ENCODE results near the gene DAPK1. TPM values are rescaled to one million over a fixed set of nuclear protein-coding genes. Genes with fewer than 3 reads are reported as not detected.
"Not testable (repeated sequence)": the region's sequence is repeated elsewhere in the genome, so short reads cannot be mapped to it uniquely, and the experiment has no call there.

DAPK1 gene
- total and polyA plus RNA-seq, 9 donors, result 14.9 to 24.3 (median 18.8) TPM

DNA sequence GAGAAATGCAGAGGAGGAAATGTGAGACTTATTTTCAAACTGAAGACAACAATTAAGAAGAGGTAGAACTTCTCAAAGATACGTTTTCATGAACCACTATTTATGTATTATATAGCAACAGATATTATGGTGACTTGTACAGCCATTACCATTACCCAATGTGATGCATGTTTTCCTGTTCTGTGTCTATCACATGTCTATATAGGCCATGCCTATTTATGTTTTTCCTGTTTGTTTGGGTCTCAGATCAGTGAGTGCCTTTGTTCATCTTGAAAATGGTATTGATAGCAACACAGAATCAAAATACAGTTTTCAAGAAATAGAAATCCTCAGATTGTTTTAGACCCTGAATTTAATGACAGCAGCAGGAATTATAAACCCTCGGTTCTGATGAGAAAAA is 44.0 kb downstream of the DAPK1 start:
- no peak overlapping the region for H3K27ac ChIP-seq (ENCODE audit: low read length)
- no peak for DNase-seq
- no peaks in the 10 kb centered on the region for H3K9me3 ChIP-seq (replicated peaks; ENCODE audit: control insufficient read depth, low read depth, low read length)
- H3K27me3 ChIP-seq (ENCODE audit: control insufficient read depth, insufficient read depth, low read length), result no peaks in the 10 kb centered on the region
- WGBS (ENCODE audit: insufficient coverage), result no CpG with 5 or more reads among the region's 2 CpGs
- H3K4me1 ChIP-seq (ENCODE audit: control insufficient read depth, insufficient read depth, low read length), result peaks cover 4% of the 10 kb centered on the region
- H3K4me3 ChIP-seq (ENCODE audit: low read length), result no peak overlapping the region
- no peaks in the 10 kb centered on the region for H3K36me3 ChIP-seq (ENCODE audit: control insufficient read depth, insufficient read depth, low read length)

DNA sequence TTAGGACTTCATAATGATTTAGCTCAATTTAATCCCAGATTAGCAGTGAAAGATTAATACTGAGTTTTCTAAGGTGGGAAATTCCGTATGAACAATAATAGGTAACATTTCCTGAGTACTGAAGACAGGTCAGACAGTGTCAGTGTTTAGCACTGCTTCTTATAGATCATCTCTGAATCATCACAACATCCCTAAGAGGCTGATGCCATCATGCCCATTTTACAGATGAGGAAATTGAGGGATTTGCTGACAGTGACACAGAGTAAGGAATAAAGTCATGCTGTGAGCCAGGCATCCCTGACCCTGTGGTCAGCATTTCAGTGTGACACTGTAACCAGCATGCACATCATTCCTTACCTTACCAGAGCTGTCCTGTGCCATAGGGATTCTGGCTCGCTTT is 44.5 kb downstream of the DAPK1 start:
- no CpG with 5 or more reads among the region's 2 CpGs for WGBS (ENCODE audit: insufficient coverage)
- no peaks in the 10 kb centered on the region for H3K36me3 ChIP-seq (ENCODE audit: control insufficient read depth, insufficient read depth, low read length)
- no peaks in the 10 kb centered on the region for H3K27me3 ChIP-seq (ENCODE audit: control insufficient read depth, insufficient read depth, low read length)

DNA sequence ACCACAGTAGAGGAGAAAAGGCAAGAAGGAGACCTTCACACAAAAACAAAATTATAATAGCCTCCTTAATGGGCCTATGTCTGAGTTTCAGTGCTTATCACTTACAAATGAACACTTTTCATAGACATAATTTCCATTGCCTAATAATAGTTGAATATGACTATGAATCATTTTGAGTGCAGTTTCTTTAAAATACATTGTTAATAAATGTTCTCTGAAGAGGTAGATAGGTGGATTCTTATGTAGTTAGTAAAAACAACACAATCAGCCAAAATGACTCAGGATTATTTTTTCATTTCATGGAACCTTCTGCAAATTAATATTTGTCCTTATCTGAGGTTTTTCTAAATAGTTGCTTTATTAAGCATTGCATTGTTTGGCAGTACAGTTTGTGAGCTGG is 45.6 kb downstream of the DAPK1 start:
- Histone ChIP-seq H3K9me3 (replicated peaks; ENCODE audit: control insufficient read depth, low read depth, low read length) (no peaks in the 10 kb centered on the region), H3K36me3 (ENCODE audit: control insufficient read depth, insufficient read depth, low read length) (no peaks in the 10 kb centered on the region), H3K4me1 (ENCODE audit: control insufficient read depth, insufficient read depth, low read length) (no peaks in the 10 kb centered on the region), H3K4me3 (ENCODE audit: low read length) (no peak overlapping the region), H3K27ac (ENCODE audit: low read length) (no peak overlapping the region), H3K27me3 (ENCODE audit: control insufficient read depth, insufficient read depth, low read length) (no peaks in the 10 kb centered on the region)
- DNase-seq, result no peak

More for the DNA sequence above, 44.5 kb downstream of the DAPK1 start:
- H3K4me3 ChIP-seq (ENCODE audit: low read length), result no peak overlapping the region
- no peak overlapping the region for H3K27ac ChIP-seq (ENCODE audit: low read length)
- no peak for DNase-seq
- H3K9me3 ChIP-seq (replicated peaks; ENCODE audit: control insufficient read depth, low read depth, low read length), result no peaks in the 10 kb centered on the region
- H3K4me1 ChIP-seq (ENCODE audit: control insufficient read depth, insufficient read depth, low read length), result peaks cover 4% of the 10 kb centered on the region

DNA sequence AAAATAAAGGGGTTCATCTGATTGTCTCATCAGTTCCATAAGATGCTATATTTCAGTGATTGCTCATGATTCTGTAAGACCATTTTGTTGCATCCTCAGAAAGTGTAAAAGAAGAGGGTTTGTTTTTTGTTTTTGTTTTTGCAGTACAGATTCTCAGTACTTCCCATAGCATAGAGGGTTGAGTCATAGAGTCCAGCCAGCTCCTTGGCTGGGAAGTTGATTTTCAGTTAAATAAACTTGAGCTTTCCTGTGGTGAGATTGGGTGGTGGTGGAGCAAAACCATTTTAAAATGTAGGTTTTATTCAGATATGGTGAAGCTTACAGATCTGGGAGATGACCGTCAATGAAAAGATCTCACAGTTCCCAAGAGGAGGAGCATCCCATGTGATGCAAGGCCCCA is 48.2 kb downstream of the DAPK1 start:
- Histone ChIP-seq H3K36me3 (ENCODE audit: control insufficient read depth, insufficient read depth, low read length) (no peaks in the 10 kb centered on the region), H3K4me3 (ENCODE audit: low read length) (no peak overlapping the region), H3K27ac (ENCODE audit: low read length) (no peak overlapping the region), H3K27me3 (ENCODE audit: control insufficient read depth, insufficient read depth, low read length) (no peaks in the 10 kb centered on the region), H3K9me3 (replicated peaks; ENCODE audit: control insufficient read depth, low read depth, low read length) (no peaks in the 10 kb centered on the region), H3K4me1 (ENCODE audit: control insufficient read depth, insufficient read depth, low read length) (no peaks in the 10 kb centered on the region)
- DNase-seq, result no peak
- 81% methylated on average over 1 of the region's 1 CpG for WGBS (ENCODE audit: insufficient coverage)

DNA sequence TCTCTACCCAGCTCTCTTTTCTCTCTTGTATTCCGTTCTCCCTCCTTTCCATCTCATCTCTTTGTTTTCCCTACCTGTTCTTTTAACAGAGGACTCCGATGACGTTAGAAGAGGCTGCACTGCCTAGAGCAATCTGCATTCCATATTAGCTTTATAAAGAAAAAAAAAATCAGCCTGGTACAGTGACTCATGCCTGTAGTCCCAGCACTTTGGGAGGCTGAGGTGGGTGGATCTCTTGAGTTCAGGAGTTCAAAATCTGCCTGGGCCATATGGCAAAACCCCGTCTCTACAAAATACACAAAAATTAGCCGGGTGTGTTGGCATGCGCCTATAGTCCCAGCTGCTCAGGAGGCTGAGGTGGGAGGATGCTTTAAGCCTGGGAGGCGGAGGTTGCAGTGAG is 49.0 kb downstream of the DAPK1 start:
- no peaks in the 10 kb centered on the region for H3K36me3 ChIP-seq (ENCODE audit: control insufficient read depth, insufficient read depth, low read length)
- no peak overlapping the region for H3K4me3 ChIP-seq (ENCODE audit: low read length)
- H3K27ac ChIP-seq (ENCODE audit: low read length), result no peak overlapping the region
- WGBS (ENCODE audit: insufficient coverage), result 86% methylated on average over 1 of the region's 7 CpGs
- no peak for DNase-seq
- H3K9me3 ChIP-seq (replicated peaks; ENCODE audit: control insufficient read depth, low read depth, low read length), result no peaks in the 10 kb centered on the region
- no peaks in the 10 kb centered on the region for H3K4me1 ChIP-seq (ENCODE audit: control insufficient read depth, insufficient read depth, low read length)
- H3K27me3 ChIP-seq (ENCODE audit: control insufficient read depth, insufficient read depth, low read length), result no peaks in the 10 kb centered on the region

DNA sequence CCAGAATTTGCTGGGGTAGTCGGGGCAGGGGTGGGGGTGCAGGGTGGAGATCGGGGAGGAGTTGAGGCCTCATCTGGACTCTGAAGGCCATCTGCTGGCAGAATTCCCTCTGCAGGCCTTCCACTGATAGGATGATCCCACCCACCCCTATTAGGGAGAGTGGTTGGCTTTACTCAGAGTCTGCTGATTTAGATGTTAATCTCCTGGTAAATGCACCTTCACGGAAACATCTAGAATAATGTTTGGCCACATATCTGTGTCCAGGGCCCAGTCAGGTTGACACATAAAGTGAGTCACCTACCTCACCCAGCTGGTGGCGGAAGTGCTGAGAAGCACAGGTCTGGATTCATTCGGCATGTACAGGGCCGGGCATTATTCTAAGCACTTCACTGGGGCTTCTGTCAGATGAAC is 50.0 kb downstream of the DAPK1 start:
- Histone ChIP-seq H3K27ac (ENCODE audit: low read length) (no peak overlapping the region), H3K4me1 (ENCODE audit: control insufficient read depth, insufficient read depth, low read length) (no peaks in the 10 kb centered on the region), H3K36me3 (ENCODE audit: control insufficient read depth, insufficient read depth, low read length) (no peaks in the 10 kb centered on the region), H3K4me3 (ENCODE audit: low read length) (no peak overlapping the region), H3K27me3 (ENCODE audit: control insufficient read depth, insufficient read depth, low read length) (no peaks in the 10 kb centered on the region), H3K9me3 (replicated peaks; ENCODE audit: control insufficient read depth, low read depth, low read length) (no peaks in the 10 kb centered on the region)
- WGBS (ENCODE audit: insufficient coverage), result 93% methylated on average over 4 of the region's 6 CpGs
- DNase-seq, result no peak

DNA sequence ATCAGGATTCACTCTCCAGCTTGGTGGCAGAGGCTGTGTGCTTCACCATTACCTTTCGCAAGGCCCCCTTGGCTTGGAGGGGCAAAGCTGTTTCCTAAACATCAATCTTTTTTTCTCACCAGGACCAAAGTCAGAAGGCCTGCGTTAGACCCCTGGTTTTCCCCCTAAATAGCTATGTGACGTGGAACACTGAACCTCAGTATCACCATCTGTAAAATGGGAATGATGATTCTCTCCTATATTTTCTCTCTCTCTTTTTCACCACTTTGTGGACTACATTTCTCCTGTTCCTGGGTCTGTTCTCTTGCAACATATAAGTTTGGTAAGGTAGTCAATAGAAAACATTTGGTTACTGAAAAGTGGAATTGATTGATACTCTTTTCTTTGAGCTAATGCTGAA is 50.5 kb downstream of the DAPK1 start:
- Histone ChIP-seq H3K4me3 (ENCODE audit: low read length) (no peak overlapping the region), H3K27ac (ENCODE audit: low read length) (no peak overlapping the region), H3K9me3 (replicated peaks; ENCODE audit: control insufficient read depth, low read depth, low read length) (no peaks in the 10 kb centered on the region), H3K4me1 (ENCODE audit: control insufficient read depth, insufficient read depth, low read length) (no peaks in the 10 kb centered on the region), H3K27me3 (ENCODE audit: control insufficient read depth, insufficient read depth, low read length) (no peaks in the 10 kb centered on the region), H3K36me3 (ENCODE audit: control insufficient read depth, insufficient read depth, low read length) (no peaks in the 10 kb centered on the region)
- DNase-seq, result no peak
- WGBS (ENCODE audit: insufficient coverage), result 100% methylated on average over 1 of the region's 3 CpGs

DNA sequence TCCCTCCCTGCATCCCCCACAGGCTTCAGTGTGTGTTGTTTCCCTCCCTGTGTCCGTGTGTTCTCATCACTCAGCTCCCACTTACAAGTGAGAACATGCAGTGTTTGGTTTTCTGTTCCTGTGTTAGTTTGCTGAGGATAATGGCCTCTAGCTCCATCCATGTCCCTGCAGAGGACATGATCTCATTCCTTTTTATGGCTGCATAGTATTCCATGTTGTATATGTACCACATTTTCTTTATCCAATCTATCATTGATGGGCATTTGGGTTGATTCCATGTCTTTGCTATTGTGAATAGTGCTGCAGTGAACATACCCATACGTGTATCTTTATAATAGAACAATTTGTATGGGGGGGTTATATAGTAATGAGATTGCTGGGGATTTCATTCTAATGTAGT is 51.4 kb downstream of the DAPK1 start:
- not testable (repeated sequence) for H3K4me1 ChIP-seq (ENCODE audit: control insufficient read depth, insufficient read depth, low read length); H3K4me3 ChIP-seq (ENCODE audit: low read length); H3K27ac ChIP-seq (ENCODE audit: low read length); H3K27me3 ChIP-seq (ENCODE audit: control insufficient read depth, insufficient read depth, low read length); DNase-seq; H3K9me3 ChIP-seq (replicated peaks; ENCODE audit: control insufficient read depth, low read depth, low read length); H3K36me3 ChIP-seq (ENCODE audit: control insufficient read depth, insufficient read depth, low read length)
- no CpG with 5 or more reads among the region's 2 CpGs for WGBS (ENCODE audit: insufficient coverage)

DNA sequence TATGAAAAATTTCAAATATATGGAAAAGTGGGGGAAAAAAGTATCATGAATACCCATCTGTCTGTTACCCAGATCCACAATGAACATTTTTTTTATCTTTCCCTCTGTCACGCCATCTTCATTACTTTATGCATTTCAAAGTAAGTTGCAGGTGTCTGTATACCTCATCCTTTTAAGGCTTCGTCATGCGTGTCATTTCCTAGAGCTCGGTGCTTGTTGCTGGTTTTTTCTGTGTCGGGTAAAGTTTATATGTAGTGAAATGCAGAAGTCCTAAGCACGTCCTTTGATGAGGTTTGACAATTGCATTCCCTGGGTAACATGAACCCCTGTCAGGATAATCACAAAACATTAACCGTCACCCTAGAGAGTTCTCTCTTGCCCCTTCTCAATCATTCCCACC is 52.1 kb downstream of the DAPK1 start:
- H3K27ac ChIP-seq (ENCODE audit: low read length), result no peak overlapping the region
- H3K36me3 ChIP-seq (ENCODE audit: control insufficient read depth, insufficient read depth, low read length), result no peaks in the 10 kb centered on the region
- H3K4me1 ChIP-seq (ENCODE audit: control insufficient read depth, insufficient read depth, low read length), result peaks cover 7% of the 10 kb centered on the region
- H3K9me3 ChIP-seq (replicated peaks; ENCODE audit: control insufficient read depth, low read depth, low read length), result no peaks in the 10 kb centered on the region
- DNase-seq, result no peak
- H3K27me3 ChIP-seq (ENCODE audit: control insufficient read depth, insufficient read depth, low read length), result no peaks in the 10 kb centered on the region
- no peak overlapping the region for H3K4me3 ChIP-seq (ENCODE audit: low read length)
- WGBS (ENCODE audit: insufficient coverage), result 50% methylated on average over 1 of the region's 7 CpGs

DNA sequence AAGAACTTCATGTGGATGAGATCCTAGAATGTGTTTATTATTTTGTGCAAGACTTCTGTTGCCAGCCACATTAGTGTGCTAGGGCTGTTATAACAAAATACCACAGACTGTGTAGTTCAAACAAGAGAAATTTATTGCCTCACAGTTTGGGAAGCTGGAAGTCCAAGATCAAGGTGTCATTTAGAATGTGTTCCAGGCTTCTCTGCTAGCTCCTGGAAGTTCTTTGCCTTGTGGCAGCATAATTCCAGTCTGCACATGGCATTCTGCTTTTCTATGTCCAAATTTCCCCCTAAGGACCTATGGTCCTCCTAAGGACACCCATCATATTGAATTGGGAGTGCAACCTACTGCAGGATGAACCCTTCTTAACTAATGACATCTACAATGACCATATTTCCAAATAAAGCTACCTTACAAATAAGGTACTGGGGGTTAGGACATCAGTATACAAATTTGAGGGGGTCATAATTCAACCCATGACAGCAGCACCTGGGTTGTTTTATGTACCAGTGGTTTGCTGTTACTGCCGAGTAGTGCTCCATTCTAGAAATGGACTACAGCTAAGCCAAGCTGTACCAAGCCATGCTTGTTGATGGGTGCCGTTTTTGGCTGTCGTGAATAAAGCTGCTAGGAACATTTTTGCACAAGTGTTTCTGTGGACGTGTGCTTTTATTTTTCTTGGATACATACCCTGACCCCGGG is 52.7 kb downstream of the DAPK1 start:
- H3K27me3 ChIP-seq (ENCODE audit: control insufficient read depth, insufficient read depth, low read length), result no peaks in the 10 kb centered on the region
- no peaks in the 10 kb centered on the region for H3K36me3 ChIP-seq (ENCODE audit: control insufficient read depth, insufficient read depth, low read length)
- peaks cover 7% of the 10 kb centered on the region for H3K4me1 ChIP-seq (ENCODE audit: control insufficient read depth, insufficient read depth, low read length)
- no peaks in the 10 kb centered on the region for H3K9me3 ChIP-seq (replicated peaks; ENCODE audit: control insufficient read depth, low read depth, low read length)
- no peak overlapping the region for H3K4me3 ChIP-seq (ENCODE audit: low read length)
- WGBS (ENCODE audit: insufficient coverage), result 93% methylated on average over 2 of the region's 5 CpGs
- no peak for DNase-seq
- H3K27ac ChIP-seq (ENCODE audit: low read length), result no peak overlapping the region

DNA sequence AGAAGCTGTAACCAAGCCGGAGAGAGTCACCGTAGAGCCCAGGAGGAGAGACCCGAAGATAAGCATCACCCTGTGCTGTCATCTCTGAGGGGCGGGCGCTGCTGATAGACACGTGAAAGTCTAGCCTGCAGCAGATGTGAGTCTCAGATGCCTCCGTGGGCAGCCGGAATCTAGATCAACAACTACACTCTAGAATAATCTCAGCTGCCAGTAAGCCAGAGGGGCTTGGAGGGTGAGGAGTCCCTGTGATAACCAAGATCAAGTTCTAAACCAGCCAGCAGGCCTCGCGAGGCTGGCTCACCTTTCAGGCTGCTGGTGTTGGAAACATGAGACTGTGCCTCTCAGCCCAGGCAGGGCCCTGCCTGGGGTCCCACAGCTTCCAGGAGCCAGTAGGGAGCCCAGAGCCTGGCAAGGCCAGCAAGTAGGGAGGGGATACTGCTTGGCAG is 54.1 kb downstream of the DAPK1 start:
- Histone ChIP-seq H3K27ac (ENCODE audit: low read length) (no peak overlapping the region), H3K9me3 (replicated peaks; ENCODE audit: control insufficient read depth, low read depth, low read length) (no peaks in the 10 kb centered on the region), H3K4me3 (ENCODE audit: low read length) (no peak overlapping the region), H3K27me3 (ENCODE audit: control insufficient read depth, insufficient read depth, low read length) (no peaks in the 10 kb centered on the region), H3K36me3 (ENCODE audit: control insufficient read depth, insufficient read depth, low read length) (no peaks in the 10 kb centered on the region), H3K4me1 (ENCODE audit: control insufficient read depth, insufficient read depth, low read length) (peaks cover 9% of the 10 kb centered on the region)
- 62% methylated on average over 5 of the region's 10 CpGs for WGBS (ENCODE audit: insufficient coverage)
- DNase-seq, result peak; percentile 26

Measured in muscle of leg (tissue), 11 donors.